Sigmoid colon (tissue), 7 donors: ENCODE measurements around the gene TGFB3. TPM values are rescaled to one million over a fixed set of nuclear protein-coding genes. Genes with fewer than 3 reads are reported as not detected.

Source experiments
- polyA plus RNA-seq, 3 donors: library from polyadenylated mRNA; stranded (reverse); fragments of 200-250 nt; gene quantifications; one replicate each; pipeline ENCODE4 v1.2.3, GENCODE V29; 2013
- total RNA-seq, 4 donors: library from RNA; depleted of rRNA; stranded (reverse); fragments of >200 nt; gene quantifications; one replicate each; pipeline ENCODE4 v1.1.0, GENCODE V29; 2016
- donor health status: healthy with polysubstance abuse.
- donor health status: Bipolar disorder and iron deficiency.
- donor health status: healthy.

Gene TGFB3
- total and polyA plus RNA-seq, 7 donors, result 2.3 to 44.0 (median 7.8) TPM

Other genes with a start within 250 kb of the TGFB3 start
- gene IFT43, start 3.8 kb upstream of the TGFB3 start, total RNA-seq, result 10 to 100 TPM; 31.4 to 63.7 (median 50.2) TPM
- 10 to 100 TPM; 31.6 to 42.8 (median 35.4) TPM for gene IFT43, start 3.8 kb upstream of the TGFB3 start, polyA plus RNA-seq
- 10 to 100 TPM; 40.7 to 76.4 (median 47.9) TPM for gene GPATCH2L, start 169.9 kb upstream of the TGFB3 start, total RNA-seq
- 10 to 100 TPM in 1 of 3 donors, 1 to 10 TPM in 2; 1.8 to 11.4 (median 2.1) TPM for gene GPATCH2L, start 169.9 kb upstream of the TGFB3 start, polyA plus RNA-seq